GM19043 (cell line): Measurements from ENCODE around the gene NDUFB2.
"Not testable (repeated sequence)": the region's sequence is repeated elsewhere in the genome, so short reads cannot be mapped to it uniquely, and the experiment has no call there.

Experiments
- ATAC-seq: cut with Tn5 transposase; IDR thresholded peaks from one replicate; pipeline ENCODE4 v1.9.1; 2021; ENCODE audit warnings: low read depth; ENCODE audit not compliant: unreplicated experiment

The NDUFB2 gene

DNA sequence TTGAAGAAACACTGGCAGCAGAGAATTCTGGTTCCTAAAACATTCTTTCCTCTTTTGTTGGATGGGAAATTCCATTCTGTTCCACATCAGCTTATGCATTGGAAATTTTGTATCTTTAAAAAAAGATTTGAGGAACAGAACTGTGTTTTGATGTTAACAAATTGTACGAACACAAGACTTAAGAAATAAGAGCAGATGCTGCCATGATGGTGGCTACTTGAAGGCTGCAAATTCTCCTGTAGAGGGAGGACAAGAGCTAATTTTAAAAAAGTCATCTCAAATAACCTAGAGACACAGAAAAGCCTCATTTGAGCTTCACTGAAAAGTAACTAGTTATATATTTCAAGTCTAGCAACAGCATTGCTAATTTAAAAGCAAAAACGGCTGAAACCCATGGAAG lies 29.8 kb downstream of the NDUFB2 start:
- no peak for ATAC-seq

DNA sequence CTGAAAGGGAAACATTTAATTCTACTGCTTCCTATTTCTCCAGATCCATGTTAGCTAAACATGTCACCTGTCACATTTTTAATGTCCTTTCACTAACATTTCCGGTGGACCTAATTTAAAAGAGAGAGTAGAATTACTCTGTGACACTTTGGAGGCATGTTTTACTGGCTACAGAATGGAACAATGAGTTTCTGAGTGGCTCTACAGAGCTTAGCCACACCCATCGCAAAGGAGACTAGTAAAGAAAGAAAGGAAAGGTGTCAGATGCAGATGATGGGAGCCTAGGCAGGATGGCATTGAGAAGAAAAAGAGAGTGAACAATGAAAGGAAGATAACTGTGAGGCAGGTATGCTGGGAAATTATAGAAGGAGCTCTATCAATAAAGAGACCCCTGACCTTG lies 35.9 kb downstream of the NDUFB2 start:
- no peak for ATAC-seq

- ATAC-seq, result no peak
These were observed 37.6 kb downstream of the NDUFB2 start for GRCh38 chr7:140734096-140734495.

DNA sequence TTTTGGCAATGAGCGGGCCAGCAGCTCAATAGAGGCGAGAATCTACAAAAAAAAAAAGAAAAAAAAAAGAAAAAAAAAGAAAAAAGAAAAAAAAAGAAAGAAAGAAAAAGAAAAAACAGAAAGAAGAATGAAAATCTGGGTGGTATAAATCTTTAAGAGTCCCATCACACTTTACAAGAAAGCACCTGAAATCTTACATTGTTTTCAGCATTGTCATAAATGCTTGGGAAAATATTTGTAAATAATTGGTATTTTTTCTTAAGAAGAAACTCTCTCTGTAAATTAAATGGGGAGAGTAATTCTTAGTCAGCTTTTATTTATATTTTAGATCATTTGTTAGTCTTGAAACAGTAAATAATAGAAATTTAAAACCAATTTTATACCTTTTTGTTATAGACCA lies 38.2 kb downstream of the NDUFB2 start:
- ATAC-seq, result no peak

DNA sequence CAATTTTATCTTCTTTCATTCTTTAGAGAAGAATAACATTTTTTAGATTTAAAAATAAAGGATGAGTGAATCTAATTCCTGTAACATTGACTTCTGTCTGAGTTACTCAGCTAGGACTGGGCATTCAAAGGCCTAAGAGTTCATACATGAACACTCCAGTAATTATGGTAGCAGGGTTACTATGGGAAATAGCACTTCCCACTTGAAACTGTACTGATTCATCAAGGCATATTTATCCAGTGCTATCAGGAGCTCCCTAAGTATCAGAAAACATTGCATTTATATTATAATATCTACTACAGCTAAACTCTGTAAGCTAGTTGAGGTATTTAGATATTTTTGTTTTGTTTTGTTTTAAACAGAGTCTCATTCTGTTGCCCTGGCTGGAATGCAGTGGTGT lies 41.8 kb downstream of the NDUFB2 start:
- ATAC-seq, result no peak

- not testable (repeated sequence) for ATAC-seq
These were observed 46.7 kb downstream of the NDUFB2 start for GRCh38 chr7:140743255-140743654.

DNA sequence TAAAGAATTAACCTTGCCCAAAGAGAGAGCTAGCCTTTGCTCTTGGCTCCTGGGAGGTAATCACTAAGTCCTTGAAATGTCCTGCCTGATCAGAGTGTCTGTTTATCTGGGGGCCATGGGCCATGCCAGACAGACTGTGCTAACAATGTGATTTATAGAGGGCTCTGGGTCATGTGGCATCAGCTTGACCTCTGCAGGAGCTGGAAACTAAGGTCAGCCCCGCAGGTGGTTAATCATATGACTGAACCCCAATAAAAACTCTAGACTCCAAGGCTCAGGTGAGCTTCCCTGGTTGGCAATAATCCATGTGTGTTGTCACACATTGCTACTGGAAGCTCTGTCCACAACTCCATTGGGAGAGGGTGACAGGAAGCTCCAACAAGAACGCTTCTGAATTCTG lies 47.5 kb downstream of the NDUFB2 start:
- ATAC-seq, result no peak

GRCh38 chr7:140745266-140746058 lies 49.0 kb downstream of the NDUFB2 start:
- ATAC-seq, result no peak

DNA sequence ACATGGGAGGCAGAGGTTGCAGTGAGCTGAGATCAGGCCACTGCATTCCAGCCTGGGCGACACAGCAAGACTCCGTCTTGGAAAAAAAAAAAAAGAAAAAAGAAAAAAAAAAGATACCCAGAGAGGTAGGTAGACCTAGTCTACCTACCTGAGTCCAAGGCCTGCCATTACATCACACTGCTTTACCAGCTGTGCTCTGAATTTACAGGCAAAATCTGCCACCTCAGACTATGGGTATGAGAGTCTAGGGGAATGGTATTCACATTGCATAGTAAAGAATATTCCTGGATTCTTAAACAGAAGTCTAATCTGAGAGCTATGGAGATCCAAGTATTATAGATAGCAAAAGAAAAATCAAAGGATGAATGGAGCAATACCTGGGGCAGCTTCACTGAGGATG lies 50.2 kb downstream of the NDUFB2 start:
- no peak for ATAC-seq

DNA sequence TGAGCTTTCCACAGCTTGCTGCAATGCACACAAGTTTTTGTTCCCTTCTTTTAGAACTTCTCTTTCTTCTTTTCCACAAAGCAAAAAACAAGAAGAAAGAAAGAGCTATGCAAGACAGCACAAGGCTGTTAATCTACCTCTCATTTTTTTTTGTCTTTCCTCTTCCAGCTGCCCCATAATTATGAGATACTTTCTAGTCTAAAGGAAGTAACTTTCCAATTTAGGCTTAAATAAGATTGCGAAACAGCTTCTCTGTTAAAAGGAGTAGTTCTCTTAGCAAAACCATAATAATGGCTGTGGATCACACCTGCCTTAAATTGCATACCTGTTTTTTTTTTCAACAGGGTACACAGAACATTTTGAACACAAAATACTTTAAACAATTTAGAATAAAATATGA lies 56.0 kb downstream of the NDUFB2 start:
- ATAC-seq, result no peak

- ATAC-seq, result no peak
These were observed 58.0 kb downstream of the NDUFB2 start for GRCh38 chr7:140754506-140754905.
